ENCODE results near the gene ETS2.

The ETS2 gene

GRCh38 chr21:38790961-38791360 lies 14.8 kb upstream of the ETS2 start:
- Mint-ChIP-seq H3K36me3 (peaks cover 4% of the 10 kb centered on the region), H3K27ac (no peak overlapping the region), H3K4me3 (no peak overlapping the region)

DNA sequence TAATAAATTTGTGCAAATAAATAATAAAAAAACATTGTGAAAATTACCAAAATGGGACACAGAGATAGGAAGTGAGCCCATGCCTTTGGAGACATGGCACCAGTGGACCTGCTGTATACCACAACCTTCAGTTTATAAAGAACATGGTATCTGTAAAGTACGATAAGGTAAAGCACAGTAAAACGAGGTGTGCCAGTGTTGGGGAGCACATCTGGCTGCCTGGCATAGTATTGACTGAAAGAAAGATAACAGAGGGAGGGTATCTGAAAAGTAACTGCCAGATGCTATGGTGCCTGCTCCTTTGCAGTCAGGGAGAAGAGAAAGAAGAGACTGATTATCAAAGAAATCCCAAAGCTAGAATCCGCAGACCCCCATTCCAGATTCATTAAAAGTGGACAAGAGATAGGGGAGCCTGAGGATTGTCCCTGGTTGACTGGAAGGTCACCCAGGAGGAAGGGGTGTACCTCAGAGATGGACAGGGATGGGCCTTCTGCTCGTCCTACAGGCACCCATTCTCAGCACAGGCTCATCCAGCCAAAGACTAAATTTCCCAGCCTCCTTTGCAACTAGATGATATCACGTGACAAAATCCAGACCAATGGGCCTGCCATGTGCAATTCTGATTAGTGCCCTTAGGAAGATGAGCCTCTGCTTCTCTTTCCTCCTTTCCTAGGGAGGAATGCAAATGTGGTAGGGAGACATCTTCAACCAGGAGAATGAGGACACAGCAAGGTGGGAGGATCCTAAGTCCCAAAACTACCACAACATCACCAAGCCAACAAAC lies 12.9 kb upstream of the ETS2 start:
- no peak for ATAC-seq
- Mint-ChIP-seq H3K4me1 (peaks cover under 1% of the 10 kb centered on the region), H3K36me3 (peaks cover 5% of the 10 kb centered on the region), H3K27ac (no peak overlapping the region), H3K9me3 (no peaks in the 10 kb centered on the region), H3K4me3 (no peak overlapping the region)
- no peak for DNase-seq (ENCODE audit: low spot score in 2 of 2)

More at GRCh38 chr21:38790961-38791360, 14.8 kb upstream of the ETS2 start:
- Mint-ChIP-seq H3K9me3 (no peaks in the 10 kb centered on the region), H3K4me1 (no peaks in the 10 kb centered on the region)
- no peak for ATAC-seq
- DNase-seq (ENCODE audit: low spot score in 2 of 2): no peak

DNA sequence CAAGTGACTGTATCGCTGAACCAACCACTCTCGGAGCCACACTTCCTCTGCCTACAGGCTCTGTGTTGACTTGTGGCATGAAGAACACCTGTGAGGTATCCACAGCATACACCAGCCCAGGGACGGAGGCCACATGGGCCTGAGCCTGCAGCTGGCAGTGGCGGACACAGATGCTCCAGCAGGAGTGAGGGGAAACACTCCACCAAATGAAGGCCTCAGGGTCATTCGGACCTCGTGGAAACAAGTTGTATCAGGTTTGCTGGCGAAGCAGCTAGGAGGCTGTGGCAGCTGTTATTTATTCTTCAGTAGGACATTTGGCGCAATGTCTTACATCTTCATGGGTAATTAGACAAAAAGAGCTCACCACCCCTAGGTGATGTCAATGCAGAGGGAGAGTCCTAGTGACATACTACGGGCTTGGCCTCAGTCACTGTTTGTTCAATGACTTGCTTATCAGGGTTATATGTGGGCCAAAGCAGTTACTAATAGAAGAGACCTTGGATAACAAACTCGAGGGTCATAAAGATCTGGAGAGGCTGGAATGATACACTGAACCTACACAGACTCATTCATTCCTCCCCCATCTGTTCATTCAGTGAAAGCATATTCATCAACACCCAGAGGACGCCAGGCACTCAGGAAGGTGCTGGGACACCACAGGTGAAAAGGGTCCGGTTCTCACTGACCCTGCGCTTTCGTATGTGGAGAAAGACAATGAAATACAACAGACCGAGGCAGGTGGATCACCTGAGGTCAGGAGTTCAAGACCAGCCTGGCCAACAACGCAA lies 11.6 kb upstream of the ETS2 start:
- H3K4me3 Mint-ChIP-seq: no peak overlapping the region
- H3K36me3 Mint-ChIP-seq: peaks cover 12% of the 10 kb centered on the region
- H3K27ac Mint-ChIP-seq: no peak overlapping the region
- H3K9me3 Mint-ChIP-seq: no peaks in the 10 kb centered on the region
- no peak for DNase-seq (ENCODE audit: low spot score in 2 of 2)
- H3K4me1 Mint-ChIP-seq: peaks cover 13% of the 10 kb centered on the region
- ATAC-seq: no peak

GRCh38 chr21:38794978-38795377 lies 10.8 kb upstream of the ETS2 start:
- Mint-ChIP-seq H3K27ac (no peak overlapping the region), H3K9me3 (no peaks in the 10 kb centered on the region), H3K4me1 (peaks cover 13% of the 10 kb centered on the region), H3K4me3 (no peak overlapping the region), H3K36me3 (peaks cover 12% of the 10 kb centered on the region)
- DNase-seq (ENCODE audit: low spot score in 2 of 2) (no peak), ATAC-seq (no peak)

DNA sequence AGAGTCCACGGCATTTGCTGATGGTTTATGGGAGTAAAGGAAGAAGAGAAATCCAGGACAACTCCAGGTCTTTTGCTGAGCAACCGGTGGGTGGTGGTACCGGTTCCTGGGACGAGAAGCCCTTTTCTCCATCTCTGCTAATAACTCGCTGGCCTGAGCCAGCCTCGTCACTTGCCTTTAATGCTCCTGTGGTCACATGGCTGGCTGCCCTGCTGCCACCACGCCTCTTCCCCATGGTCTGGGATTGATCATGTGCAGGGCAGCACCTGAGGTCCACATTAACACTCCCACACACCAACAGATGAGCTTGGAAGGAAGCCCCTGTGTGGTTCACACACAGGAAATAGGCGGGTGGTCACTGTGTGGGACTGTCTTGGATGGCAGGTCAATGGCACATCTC lies 10.3 kb upstream of the ETS2 start:
- H3K4me3 Mint-ChIP-seq: no peak overlapping the region
- DNase-seq (ENCODE audit: low spot score in 2 of 2) (no peak), ATAC-seq (no peak)
- no peaks in the 10 kb centered on the region for H3K9me3 Mint-ChIP-seq
- peaks cover 12% of the 10 kb centered on the region for H3K36me3 Mint-ChIP-seq
- peaks cover 13% of the 10 kb centered on the region for H3K4me1 Mint-ChIP-seq
- no peak overlapping the region for H3K27ac Mint-ChIP-seq

- Mint-ChIP-seq H3K36me3 (peaks cover 12% of the 10 kb centered on the region), H3K27ac (peak overlapping the region; percentile 5), H3K9me3 (no peaks in the 10 kb centered on the region), H3K4me3 (no peak overlapping the region), H3K4me1 (peaks cover 19% of the 10 kb centered on the region)
- DNase-seq (ENCODE audit: low spot score in 2 of 2): no peak
- no peak for ATAC-seq
These were observed 9.3 kb upstream of the ETS2 start for GRCh38 chr21:38796424-38796823.

DNA sequence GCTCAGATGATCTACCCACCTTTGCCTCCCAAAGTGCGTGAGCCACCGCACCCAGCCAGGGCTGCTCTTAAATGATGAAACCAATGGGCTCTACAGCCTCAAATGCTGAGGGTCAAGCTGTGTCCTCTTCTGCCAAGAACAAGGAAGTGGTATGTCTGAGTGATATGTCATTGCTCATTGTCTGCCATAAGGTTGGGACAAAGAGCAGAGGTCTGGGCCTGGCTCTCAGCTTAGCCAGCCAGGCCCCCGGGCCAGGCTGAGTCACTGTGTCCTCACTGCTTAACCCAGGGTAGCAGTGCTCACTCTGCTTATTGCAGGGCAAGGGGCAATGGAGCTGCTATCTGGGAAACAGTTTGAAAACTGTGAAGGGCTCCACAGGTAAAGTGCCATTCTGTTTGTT lies 8.3 kb upstream of the ETS2 start:
- ATAC-seq (no peak), DNase-seq (ENCODE audit: low spot score in 2 of 2) (no peak)
- Mint-ChIP-seq H3K36me3 (peaks cover 12% of the 10 kb centered on the region), H3K9me3 (no peaks in the 10 kb centered on the region), H3K4me3 (no peak overlapping the region), H3K27ac (peak overlapping the region; percentile 5), H3K4me1 (peaks cover 19% of the 10 kb centered on the region)

DNA sequence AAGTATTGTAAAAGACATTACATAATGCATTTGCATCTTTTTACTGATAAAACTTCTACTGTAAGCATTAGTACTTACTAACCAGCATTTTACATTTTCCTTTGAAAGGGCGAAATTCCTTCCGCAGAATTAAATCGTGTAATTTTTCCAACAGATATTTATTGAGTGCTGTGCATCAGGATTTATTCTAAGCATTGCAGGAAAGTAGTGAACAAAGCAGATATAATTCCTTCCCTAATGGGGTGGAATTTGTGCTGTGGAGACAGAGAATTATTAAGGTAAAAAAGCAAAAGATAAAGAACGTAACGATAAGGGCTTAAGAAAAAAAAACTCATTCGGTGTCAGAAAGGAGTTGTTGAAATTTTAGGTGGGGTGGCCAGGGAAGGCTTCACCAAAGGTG lies 7.6 kb upstream of the ETS2 start:
- DNase-seq (ENCODE audit: low spot score in 2 of 2) (no peak), ATAC-seq (no peak)
- peak overlapping the region; percentile 46 for H3K27ac Mint-ChIP-seq
- H3K9me3 Mint-ChIP-seq: no peaks in the 10 kb centered on the region
- peaks cover 19% of the 10 kb centered on the region for H3K4me1 Mint-ChIP-seq
- peaks cover 12% of the 10 kb centered on the region for H3K36me3 Mint-ChIP-seq
- H3K4me3 Mint-ChIP-seq: no peak overlapping the region

- peak; percentile 68 for ATAC-seq
- DNase-seq (ENCODE audit: low spot score in 2 of 2): peak in 1 of 2 donors; percentile 73
- peaks cover 19% of the 10 kb centered on the region for H3K4me1 Mint-ChIP-seq
- H3K36me3 Mint-ChIP-seq: peaks cover 12% of the 10 kb centered on the region
- peak overlapping the region; percentile 46 for H3K27ac Mint-ChIP-seq
- no peak overlapping the region for H3K4me3 Mint-ChIP-seq
- H3K9me3 Mint-ChIP-seq: no peaks in the 10 kb centered on the region
These were observed 7.2 kb upstream of the ETS2 start for GRCh38 chr21:38798481-38798882.

DNA sequence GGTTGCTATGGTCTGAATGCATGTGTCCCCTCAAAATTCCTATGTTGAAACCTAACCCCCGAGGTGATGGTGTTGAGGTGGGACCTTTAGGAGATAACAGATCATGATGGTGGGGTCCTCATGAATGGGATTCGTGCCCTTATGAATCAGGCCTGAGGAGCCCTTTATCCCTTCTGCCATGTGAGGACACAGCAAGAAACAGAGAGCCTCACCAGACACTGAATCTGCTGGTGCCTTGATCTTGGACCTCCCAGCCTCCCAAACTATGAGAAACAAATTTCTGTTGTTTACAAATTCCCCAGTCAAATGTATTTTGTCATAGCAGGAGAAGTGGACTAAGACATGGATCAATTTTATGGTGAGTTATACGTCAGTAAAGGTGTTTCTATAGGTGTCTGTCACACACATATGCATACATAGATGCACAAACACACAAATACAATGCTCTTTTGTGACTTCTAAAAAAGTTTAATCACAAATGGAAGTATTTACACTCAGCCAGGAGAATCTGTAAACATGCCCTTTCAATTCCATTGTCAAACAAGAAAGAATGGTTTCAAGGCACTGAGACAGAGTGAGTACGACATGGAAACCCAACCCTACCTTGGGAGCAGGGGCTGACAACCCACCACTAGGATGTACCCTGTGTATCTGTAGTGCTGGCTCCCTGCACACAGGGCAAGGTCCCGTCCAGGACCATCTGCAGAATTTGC lies 5.5 kb upstream of the ETS2 start:
- no peak for ATAC-seq
- Mint-ChIP-seq H3K9me3 (no peaks in the 10 kb centered on the region), H3K4me3 (no peak overlapping the region), H3K4me1 (peaks cover 28% of the 10 kb centered on the region), H3K36me3 (peaks cover 12% of the 10 kb centered on the region), H3K27ac (no peak overlapping the region)
- no peak for DNase-seq (ENCODE audit: low spot score in 2 of 2)

DNA sequence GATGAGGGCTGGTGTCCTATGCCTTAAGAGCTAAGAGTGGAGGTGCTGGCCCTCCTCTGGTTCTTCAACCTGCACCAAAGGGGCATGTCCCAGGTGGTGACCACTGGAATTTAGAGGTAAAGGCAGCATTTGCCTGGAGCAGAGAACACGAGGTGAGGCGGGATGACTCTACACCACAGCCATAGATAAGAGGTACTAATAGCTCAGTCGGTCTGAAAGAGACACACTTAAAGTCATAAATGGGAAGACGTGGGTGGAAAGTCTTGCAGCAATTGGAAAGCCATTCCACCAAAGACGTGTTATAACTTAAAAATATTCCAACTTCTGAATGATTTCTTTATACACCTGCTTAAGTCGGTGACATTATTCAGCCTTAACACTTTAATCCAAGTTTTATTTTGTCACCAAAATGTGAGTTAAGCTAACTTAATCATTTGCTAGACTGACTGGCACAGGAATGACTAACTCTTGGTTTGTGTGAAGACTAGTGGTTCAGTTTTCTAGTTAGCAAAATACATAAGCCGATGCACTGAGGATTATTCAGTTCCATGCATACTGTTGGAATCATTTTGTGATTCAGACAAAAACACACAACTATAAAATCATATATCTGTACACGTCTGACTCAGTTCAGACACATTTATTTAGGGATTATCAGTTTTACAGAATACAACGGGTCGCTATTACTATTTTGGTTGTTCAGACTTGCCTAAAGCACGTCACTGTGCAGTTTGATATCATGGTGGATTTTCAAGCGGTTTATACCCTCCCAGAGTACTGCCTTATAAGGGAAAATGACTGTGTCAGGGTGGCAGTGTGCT lies 4.6 kb upstream of the ETS2 start:
- peak; percentile 54 for ATAC-seq
- H3K36me3 Mint-ChIP-seq: peaks cover 14% of the 10 kb centered on the region
- peaks cover 28% of the 10 kb centered on the region for H3K4me1 Mint-ChIP-seq
- H3K4me3 Mint-ChIP-seq: no peak overlapping the region
- H3K9me3 Mint-ChIP-seq: no peaks in the 10 kb centered on the region
- no peak overlapping the region for H3K27ac Mint-ChIP-seq
- DNase-seq (ENCODE audit: low spot score in 2 of 2): no peak

DNA sequence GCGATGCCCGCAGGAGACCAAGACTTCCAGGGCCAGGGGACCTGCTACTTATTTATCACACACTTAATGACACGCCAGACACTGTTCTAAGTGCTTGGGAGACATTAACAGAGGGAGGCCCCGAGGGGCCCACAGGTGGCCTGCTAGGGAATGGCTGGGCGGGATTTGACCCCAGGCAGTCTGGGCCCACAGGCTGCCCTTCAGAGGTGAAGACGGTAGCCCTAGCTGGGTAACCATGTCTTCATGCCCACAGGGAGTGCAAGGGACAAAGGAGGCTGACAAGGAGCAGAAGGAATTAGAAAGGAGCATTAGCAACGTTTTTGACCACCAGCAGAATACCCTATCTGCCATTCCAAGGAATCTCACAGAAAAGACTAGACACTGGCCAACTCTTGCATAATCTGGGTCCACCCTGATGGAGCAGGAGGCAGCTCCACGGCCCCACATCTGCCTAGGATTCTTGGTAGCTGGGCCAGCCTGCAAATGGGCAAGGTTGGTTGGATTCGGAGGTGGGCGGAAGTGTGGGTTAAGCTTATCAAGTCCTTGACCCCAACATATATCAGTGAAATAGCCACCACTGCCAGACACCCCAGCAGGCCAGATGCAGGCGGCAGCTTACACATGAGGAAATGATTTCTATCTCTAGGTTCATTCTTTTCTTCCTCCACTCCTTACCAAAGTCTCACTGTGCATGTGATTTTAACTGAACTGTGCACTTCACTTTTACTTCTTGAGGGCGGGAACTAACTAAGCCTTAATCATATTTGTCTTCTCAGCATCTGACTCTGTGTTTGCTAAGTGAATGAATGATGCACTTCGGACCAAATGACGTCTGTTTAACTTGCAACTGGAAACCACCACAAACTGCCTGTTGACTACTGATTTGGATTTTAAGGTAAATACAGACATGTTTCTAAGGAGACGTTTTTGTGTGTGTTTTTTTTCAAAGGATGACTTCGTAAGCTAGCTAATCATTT lies 3.4 kb upstream of the ETS2 start:
- no peak overlapping the region for H3K27ac Mint-ChIP-seq
- H3K36me3 Mint-ChIP-seq: peaks cover 21% of the 10 kb centered on the region
- H3K9me3 Mint-ChIP-seq: no peaks in the 10 kb centered on the region
- no peak for ATAC-seq
- H3K4me1 Mint-ChIP-seq: peaks cover 35% of the 10 kb centered on the region
- no peak overlapping the region for H3K4me3 Mint-ChIP-seq
- DNase-seq (ENCODE audit: low spot score in 2 of 2): no peak

- peaks cover 39% of the 10 kb centered on the region for H3K4me1 Mint-ChIP-seq
- peaks cover 22% of the 10 kb centered on the region for H3K36me3 Mint-ChIP-seq
- no peak overlapping the region for H3K27ac Mint-ChIP-seq
- no peaks in the 10 kb centered on the region for H3K9me3 Mint-ChIP-seq
- no peak for ATAC-seq
- DNase-seq (ENCODE audit: low spot score in 2 of 2): no peak
- no peak overlapping the region for H3K4me3 Mint-ChIP-seq
These were observed 2.6 kb upstream of the ETS2 start for GRCh38 chr21:38803075-38803660.

Measured in stimulated activated effector memory CD8-positive, alpha-beta T cell treated with anti-CD3 and anti-CD28 coated beads, Interleukin-12 subunit alpha, Interleukin-12 subunit beta, amount 100 ng/mL, for 72 hours (primary cell).